HEK293T (cell line): ENCODE results near the gene MEGF6.

Experiments used
- ARNT ChIP-seq: fragments of 450-650 bp; IDR thresholded peaks from 2 replicates; pipeline ENCODE4 v1.6.1; 2017; ENCODE audit warnings: mild to moderate bottlenecking
- CTBP1 ChIP-seq: fragments of 450-650 bp; IDR thresholded peaks from 2 replicates; pipeline ENCODE4 v1.6.1; 2016; ENCODE audit warnings: borderline replicate concordance
- ELF4 ChIP-seq: fragments of 450-650 bp; IDR thresholded peaks from 2 replicates; pipeline ENCODE4 v1.6.1; 2017; ENCODE audit warnings: antibody characterized with exemption
- FOXA1 ChIP-seq: fragments of 450-650 bp; IDR thresholded peaks from 2 replicates; pipeline ENCODE4 v1.6.1; 2016; ENCODE audit warnings: mild to moderate bottlenecking
- FOXK2 ChIP-seq: fragments of 450-650 bp; IDR thresholded peaks from 2 replicates; pipeline ENCODE4 v1.6.1; 2016; ENCODE audit warnings: mild to moderate bottlenecking
- FOXM1 ChIP-seq: fragments of 450-650 bp; IDR thresholded peaks from 2 replicates; pipeline ENCODE4 v1.6.1; 2017; ENCODE audit warnings: mild to moderate bottlenecking, borderline replicate concordance
- HDGF ChIP-seq: fragments of 450-650 bp; IDR thresholded peaks from 2 replicates; pipeline ENCODE4 v1.6.1; 2017; ENCODE audit warnings: antibody characterized with exemption, borderline replicate concordance
- L3MBTL2 ChIP-seq: fragments of 450-650 bp; conservative IDR thresholded peaks from 2 replicates; pipeline ENCODE4 v1.6.1; 2016; ENCODE audit warnings: mild to moderate bottlenecking
- LEF1 ChIP-seq: fragments of 450-650 bp; IDR thresholded peaks from 2 replicates; pipeline ENCODE4 v1.6.1; 2017; ENCODE audit warnings: mild to moderate bottlenecking, borderline replicate concordance
- NFRKB ChIP-seq: fragments of 450-650 bp; IDR thresholded peaks from 2 replicates; pipeline ENCODE4 v1.6.1; 2016; ENCODE audit warnings: mild to moderate bottlenecking, moderate library complexity
- SP1 ChIP-seq: fragments of 450-650 bp; IDR thresholded peaks from 2 replicates; pipeline ENCODE4 v1.6.1; 2017
- ZNF384 ChIP-seq: fragments of 450-650 bp; IDR thresholded peaks from 2 replicates; pipeline ENCODE4 v1.6.1; 2016
- TF ChIP-seq, protein P1 (sequence below): fragments of 450-650 bp; IDR thresholded peaks from 2 replicates; pipeline ENCODE4 v1.6.1; 2016

DNA sequence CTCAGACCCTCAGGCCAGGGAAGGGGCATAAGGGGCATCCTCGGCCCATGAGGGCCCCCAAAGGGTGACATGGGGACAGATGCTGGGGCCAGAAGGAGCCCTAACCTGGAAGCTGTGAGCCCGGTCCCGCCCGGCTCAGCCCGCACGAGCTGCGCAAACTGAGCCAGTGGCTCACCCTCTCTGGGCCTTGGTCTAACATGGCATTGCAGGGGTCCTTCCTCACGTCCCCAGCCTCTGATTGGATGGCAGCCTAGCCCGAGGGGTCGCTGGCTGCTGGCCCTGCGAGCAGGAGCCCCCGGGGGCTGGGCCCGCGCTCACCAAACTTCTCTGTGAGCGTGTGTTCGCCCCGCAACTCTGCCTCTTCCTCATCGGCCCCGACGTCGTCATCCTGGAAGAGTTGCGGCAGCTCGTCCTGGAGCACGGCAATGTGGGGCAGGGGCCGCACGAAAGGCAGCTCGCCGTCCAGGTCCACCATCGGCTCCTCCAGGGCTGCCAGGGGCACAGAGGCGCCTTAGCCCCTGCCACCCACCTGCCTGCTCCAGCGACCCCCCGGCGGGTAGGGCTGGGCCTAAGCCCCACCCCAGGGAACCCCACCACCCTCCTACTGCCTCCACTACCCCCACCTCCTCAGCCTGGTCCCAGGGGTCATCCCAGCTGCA is 102.4 kb downstream of the MEGF6 start:
- TF ChIP-seq SP1 (no peak), HDGF (no peak), NFRKB (no peak), LEF1 (no peak), ARNT (no peak), FOXK2 (no peak), FOXM1 (no peak), ZNF384 (no peak), ELF4 (no peak), L3MBTL2 (no peak), FOXA1 (no peak), CTBP1 (no peak)
- TF ChIP-seq, protein P1, sequence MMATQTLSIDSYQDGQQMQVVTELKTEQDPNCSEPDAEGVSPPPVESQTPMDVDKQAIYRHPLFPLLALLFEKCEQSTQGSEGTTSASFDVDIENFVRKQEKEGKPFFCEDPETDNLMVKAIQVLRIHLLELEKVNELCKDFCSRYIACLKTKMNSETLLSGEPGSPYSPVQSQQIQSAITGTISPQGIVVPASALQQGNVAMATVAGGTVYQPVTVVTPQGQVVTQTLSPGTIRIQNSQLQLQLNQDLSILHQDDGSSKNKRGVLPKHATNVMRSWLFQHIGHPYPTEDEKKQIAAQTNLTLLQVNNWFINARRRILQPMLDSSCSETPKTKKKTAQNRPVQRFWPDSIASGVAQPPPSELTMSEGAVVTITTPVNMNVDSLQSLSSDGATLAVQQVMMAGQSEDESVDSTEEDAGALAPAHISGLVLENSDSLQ: no peak
